Progenitor cell of endocrine pancreas (in vitro differentiated cells): ENCODE results near the gene MTHFD1L. TPM values are rescaled to one million over a fixed set of nuclear protein-coding genes. Genes with fewer than 3 reads are reported as not detected.
"Not testable (repeated sequence)": the region's sequence is repeated elsewhere in the genome, so short reads cannot be mapped to it uniquely, and the experiment has no call there.

Experiments
- DNase-seq: peaks from one replicate; pipeline ENCODE4 v3.0.0; 2021; ENCODE audit warnings: low spot score; ENCODE audit not compliant: unreplicated experiment
- H3K27ac Mint-ChIP-seq: 2 replicates; pipeline ENCODE4 v1.8.0; 2021; ENCODE audit warnings: mild to moderate bottlenecking, moderate library complexity, mixed read lengths
- H3K27me3 Mint-ChIP-seq: 2 replicates; pipeline ENCODE4 v1.8.0; 2021; ENCODE audit warnings: mixed read lengths
- H3K36me3 Mint-ChIP-seq: 2 replicates; pipeline ENCODE4 v1.8.0; 2022; ENCODE audit warnings: mixed read lengths; ENCODE audit not compliant: insufficient read depth
- H3K4me1 Mint-ChIP-seq: 2 replicates; pipeline ENCODE4 v1.8.0; 2021; ENCODE audit warnings: low read depth, mixed read lengths
- H3K4me3 Mint-ChIP-seq: 2 replicates; pipeline ENCODE4 v1.8.0; 2021; ENCODE audit warnings: low read depth, mild to moderate bottlenecking, moderate library complexity, mixed read lengths
- H3K9me3 Mint-ChIP-seq: 2 replicates; pipeline ENCODE4 v1.8.0; 2021; ENCODE audit warnings: low read depth, mixed read lengths
- total RNA-seq: library from RNA; stranded (reverse); gene quantifications from 2 replicates; pipeline ENCODE4 v1.2.1, GENCODE V29; 2021
- TF ChIP-seq, protein P1 (sequence below): fragments of 200-600 bp; sonication (generic); IDR thresholded peaks from one replicate; pipeline ENCODE4 v1.5.0; 2021; ENCODE audit warnings: antibody characterized with exemption, mild to moderate bottlenecking; ENCODE audit not compliant: unreplicated experiment

The MTHFD1L gene
- total RNA-seq, 1 donor from 2014 or later = 37.4 TPM

DNA sequence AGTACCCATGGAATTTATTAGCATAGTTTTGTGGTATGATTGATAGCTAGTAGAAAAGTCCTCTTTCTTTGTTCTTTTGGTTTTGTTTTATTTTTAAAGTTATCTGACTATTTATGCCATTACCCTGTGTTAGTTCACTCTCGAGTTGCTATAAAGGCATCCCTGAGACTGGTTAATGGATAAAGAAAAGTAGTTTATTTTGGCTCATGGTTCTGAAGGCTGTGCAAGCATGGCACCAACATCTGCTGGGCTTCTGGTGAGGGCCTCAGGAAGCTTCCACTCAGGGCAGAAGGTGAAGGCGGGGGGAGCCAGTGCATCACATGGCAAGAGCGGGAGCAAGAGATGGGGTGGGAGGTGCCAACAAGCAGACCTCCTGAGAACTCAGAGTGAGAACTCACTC is 166.5 kb downstream of the MTHFD1L start:
- TF ChIP-seq, protein P1, sequence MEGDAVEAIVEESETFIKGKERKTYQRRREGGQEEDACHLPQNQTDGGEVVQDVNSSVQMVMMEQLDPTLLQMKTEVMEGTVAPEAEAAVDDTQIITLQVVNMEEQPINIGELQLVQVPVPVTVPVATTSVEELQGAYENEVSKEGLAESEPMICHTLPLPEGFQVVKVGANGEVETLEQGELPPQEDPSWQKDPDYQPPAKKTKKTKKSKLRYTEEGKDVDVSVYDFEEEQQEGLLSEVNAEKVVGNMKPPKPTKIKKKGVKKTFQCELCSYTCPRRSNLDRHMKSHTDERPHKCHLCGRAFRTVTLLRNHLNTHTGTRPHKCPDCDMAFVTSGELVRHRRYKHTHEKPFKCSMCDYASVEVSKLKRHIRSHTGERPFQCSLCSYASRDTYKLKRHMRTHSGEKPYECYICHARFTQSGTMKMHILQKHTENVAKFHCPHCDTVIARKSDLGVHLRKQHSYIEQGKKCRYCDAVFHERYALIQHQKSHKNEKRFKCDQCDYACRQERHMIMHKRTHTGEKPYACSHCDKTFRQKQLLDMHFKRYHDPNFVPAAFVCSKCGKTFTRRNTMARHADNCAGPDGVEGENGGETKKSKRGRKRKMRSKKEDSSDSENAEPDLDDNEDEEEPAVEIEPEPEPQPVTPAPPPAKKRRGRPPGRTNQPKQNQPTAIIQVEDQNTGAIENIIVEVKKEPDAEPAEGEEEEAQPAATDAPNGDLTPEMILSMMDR = no peak
- Mint-ChIP-seq H3K27ac (no peak overlapping the region), H3K9me3 (peaks cover 4% of the 10 kb centered on the region), H3K36me3 (peaks cover 15% of the 10 kb centered on the region), H3K4me3 (no peak overlapping the region), H3K4me1 (peaks cover 3% of the 10 kb centered on the region), H3K27me3 (no peaks in the 10 kb centered on the region)
- no peak for DNase-seq

GRCh38 chr6:151034825-151035781 is 169.6 kb downstream of the MTHFD1L start:
- H3K4me1 Mint-ChIP-seq = no peaks in the 10 kb centered on the region
- TF ChIP-seq, protein P1 = no peak
- DNase-seq = no peak
- H3K27me3 Mint-ChIP-seq = no peaks in the 10 kb centered on the region
- H3K27ac Mint-ChIP-seq = no peak overlapping the region
- no peaks in the 10 kb centered on the region for H3K9me3 Mint-ChIP-seq
- H3K36me3 Mint-ChIP-seq = peaks cover 9% of the 10 kb centered on the region
- no peak overlapping the region for H3K4me3 Mint-ChIP-seq

GRCh38 chr6:151036211-151036721 is 170.8 kb downstream of the MTHFD1L start:
- not testable (repeated sequence) for DNase-seq, H3K27me3 Mint-ChIP-seq, H3K4me3 Mint-ChIP-seq, H3K9me3 Mint-ChIP-seq, H3K36me3 Mint-ChIP-seq, H3K27ac Mint-ChIP-seq, H3K4me1 Mint-ChIP-seq

DNA sequence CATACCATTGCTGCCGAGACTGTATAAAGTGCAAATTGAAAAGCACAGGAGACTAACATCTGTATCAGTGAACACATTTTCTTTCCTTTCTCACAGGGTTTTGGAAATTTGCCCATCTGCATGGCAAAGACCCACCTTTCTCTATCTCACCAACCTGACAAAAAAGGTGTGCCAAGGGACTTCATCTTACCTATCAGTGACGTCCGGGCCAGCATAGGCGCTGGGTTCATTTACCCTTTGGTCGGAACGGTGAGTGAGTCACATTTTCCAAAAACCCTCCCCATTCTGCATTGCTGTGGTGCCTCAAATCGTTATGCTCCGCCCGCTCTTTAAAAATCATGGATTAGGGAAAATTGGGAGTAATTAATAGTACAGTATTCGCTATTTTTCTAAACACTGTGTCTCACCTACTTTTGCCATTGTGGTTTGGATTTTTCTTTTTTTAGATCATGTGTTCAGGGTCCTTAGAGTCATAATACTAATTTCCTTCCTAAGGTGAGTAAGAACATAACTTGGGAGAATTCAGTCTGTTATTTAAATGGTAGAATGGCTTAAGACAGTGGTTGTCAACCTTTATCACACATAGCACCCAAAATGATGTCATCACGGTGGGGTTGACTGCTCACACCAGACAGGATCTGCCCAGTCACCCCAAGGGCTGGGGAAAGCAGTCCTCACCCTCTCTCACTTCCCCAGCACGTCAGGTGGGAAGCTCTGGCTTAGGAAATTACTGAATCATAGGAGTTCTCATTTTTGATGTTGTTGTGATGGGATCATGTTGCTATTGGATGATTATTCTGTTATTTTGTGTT is 171.6 kb downstream of the MTHFD1L start:
- Mint-ChIP-seq H3K4me3 (no peak overlapping the region), H3K4me1 (no peaks in the 10 kb centered on the region), H3K27me3 (no peaks in the 10 kb centered on the region), H3K9me3 (no peaks in the 10 kb centered on the region), H3K27ac (no peak overlapping the region), H3K36me3 (peaks cover 9% of the 10 kb centered on the region)
- no peak for DNase-seq
- TF ChIP-seq, protein P1 = no peak

GRCh38 chr6:151038616-151039015 is 173.1 kb downstream of the MTHFD1L start:
- TF ChIP-seq, protein P1 = no peak
- no peaks in the 10 kb centered on the region for H3K9me3 Mint-ChIP-seq
- DNase-seq = no peak
- no peaks in the 10 kb centered on the region for H3K4me1 Mint-ChIP-seq
- no peak overlapping the region for H3K4me3 Mint-ChIP-seq
- H3K36me3 Mint-ChIP-seq = peaks cover 7% of the 10 kb centered on the region
- no peaks in the 10 kb centered on the region for H3K27me3 Mint-ChIP-seq
- no peak overlapping the region for H3K27ac Mint-ChIP-seq

DNA sequence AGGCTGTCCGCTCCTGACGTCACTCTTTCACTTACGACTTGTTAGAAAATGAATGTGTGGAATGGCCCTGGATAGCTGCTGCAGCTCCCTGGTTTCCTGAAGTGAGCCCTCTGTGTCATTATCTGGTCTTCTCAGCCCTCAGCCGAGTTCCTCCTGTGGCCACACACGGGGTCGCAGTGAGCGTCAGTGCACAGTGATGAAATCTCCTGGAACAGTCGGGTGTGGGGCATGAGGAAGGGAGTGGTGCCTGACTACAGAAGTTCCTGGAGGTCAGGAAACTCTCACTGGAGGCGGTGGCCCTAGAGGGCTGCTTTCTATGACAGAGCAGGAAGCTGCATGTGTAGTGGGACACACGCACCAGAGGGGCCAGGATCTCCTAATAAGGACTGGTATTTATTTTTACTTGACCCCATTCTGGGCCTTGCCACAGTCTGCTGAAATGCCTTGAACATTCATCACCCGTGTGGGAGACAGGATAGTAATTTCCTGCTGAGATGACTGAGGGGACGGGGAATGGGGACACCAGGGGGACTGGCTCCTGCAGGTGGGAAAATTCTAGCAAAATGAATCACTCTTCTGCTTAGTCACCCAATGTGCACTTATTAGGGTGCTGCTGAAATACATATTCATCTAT is 175.5 kb downstream of the MTHFD1L start:
- peaks cover 11% of the 10 kb centered on the region for H3K36me3 Mint-ChIP-seq
- H3K27ac Mint-ChIP-seq, H3K27me3 Mint-ChIP-seq, H3K9me3 Mint-ChIP-seq, H3K4me1 Mint-ChIP-seq, DNase-seq, H3K4me3 Mint-ChIP-seq: not testable (repeated sequence)
